ENCODE data around the gene RPN2.

The RPN2 gene

DNA sequence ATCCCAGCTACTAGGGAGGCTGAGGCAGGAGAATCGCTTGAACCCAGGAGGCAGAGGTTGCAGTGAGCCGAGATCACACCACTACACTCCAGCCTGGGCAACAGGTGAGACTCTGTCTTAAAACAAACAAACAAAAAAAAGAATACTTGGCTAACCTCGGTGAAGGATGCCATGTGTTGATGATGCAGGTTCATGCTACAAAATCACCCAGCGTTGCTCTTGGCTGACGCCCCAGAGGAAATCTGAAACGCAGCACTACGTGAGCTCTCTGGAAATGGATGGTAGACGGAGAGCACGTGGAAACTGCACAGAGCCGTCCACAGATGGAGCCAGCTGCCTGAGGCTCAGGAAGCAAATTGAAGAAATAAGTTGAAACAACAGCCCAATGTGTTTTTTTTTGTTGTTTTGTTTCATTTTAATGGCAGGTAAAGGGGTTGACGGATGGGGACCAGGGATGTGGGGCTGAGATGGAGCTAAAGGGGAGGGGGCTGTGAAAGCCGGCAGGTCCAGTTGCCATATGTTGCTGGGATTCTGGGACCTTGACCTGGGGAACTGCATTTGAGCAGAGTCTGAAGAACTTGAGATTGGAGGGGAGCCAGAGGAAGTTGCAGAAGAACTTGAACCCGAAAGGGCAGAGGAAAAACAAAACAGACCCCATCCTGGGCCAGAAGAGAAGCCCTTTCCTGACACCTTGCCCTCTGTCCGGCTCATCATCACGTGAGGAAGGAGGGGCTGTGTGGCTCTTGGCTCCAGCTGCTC lies 97.5 kb downstream of the RPN2 start:
- TF ChIP-seq, protein P1, sequence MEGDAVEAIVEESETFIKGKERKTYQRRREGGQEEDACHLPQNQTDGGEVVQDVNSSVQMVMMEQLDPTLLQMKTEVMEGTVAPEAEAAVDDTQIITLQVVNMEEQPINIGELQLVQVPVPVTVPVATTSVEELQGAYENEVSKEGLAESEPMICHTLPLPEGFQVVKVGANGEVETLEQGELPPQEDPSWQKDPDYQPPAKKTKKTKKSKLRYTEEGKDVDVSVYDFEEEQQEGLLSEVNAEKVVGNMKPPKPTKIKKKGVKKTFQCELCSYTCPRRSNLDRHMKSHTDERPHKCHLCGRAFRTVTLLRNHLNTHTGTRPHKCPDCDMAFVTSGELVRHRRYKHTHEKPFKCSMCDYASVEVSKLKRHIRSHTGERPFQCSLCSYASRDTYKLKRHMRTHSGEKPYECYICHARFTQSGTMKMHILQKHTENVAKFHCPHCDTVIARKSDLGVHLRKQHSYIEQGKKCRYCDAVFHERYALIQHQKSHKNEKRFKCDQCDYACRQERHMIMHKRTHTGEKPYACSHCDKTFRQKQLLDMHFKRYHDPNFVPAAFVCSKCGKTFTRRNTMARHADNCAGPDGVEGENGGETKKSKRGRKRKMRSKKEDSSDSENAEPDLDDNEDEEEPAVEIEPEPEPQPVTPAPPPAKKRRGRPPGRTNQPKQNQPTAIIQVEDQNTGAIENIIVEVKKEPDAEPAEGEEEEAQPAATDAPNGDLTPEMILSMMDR (IDR thresholded peaks at IDR 0.05; ENCODE audit: insufficient read depth, low read depth, low read length, missing control alignments) = peak; percentile 48
- DNase-seq (ENCODE audit: low read depth) = peak; percentile 77
- H3K4me3 ChIP-seq (ENCODE audit: low read length) = no peak overlapping the region

DNA sequence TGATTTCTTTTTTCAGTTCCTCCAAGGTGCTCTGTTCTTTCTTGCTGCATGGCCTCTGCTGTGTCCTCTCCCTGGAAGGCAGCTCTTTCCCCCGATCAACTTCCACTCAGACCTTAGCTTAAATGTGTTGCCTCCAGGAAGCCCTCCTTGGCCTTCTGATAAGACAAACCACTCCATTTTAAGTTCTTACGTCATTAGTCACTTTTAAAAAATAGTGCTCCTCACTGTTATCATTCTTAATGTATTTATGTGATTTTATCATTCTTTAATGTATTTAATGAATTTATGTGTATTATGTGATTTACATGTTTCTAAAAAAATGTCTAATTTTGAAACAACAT lies 98.1 kb downstream of the RPN2 start:
- H3K4me3 ChIP-seq (ENCODE audit: low read length) = no peak overlapping the region
- TF ChIP-seq, protein P1 (IDR thresholded peaks at IDR 0.05; ENCODE audit: insufficient read depth, low read depth, low read length, missing control alignments) = no peak
- no peak for DNase-seq (ENCODE audit: low read depth)

DNA sequence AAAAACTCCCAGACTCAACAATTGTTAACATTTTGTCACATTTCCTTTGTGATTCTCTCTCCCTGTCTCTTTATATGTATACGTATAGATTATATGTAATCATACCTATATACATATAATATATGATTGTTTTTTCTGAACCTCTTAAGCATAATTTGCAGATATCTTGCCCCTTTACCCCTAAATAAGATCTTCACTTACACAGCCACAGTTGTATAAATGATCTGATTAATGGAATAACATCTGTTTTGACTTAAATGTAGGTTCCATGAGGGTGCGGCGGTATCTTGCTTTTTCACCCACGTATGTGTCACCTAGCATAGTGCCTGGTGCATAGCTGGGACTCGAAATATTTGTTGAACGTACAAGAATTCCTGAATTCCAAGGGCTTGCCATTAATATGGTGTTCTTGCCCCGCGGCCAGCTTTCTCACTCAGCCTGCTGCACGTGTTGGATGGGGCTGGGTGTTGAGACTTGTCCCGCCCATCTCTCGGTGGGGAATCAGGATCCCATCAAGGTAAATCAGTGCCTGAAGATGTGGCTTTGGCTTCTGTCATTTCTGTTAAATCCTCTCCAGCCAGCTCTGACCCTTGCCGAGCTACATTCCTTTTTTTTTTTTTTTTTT lies 99.9 kb downstream of the RPN2 start:
- no peak overlapping the region for H3K4me3 ChIP-seq (ENCODE audit: low read length)
- TF ChIP-seq, protein P1 (IDR thresholded peaks at IDR 0.05; ENCODE audit: insufficient read depth, low read depth, low read length, missing control alignments) = no peak
- peak; percentile 68 for DNase-seq (ENCODE audit: low read depth)

DNA sequence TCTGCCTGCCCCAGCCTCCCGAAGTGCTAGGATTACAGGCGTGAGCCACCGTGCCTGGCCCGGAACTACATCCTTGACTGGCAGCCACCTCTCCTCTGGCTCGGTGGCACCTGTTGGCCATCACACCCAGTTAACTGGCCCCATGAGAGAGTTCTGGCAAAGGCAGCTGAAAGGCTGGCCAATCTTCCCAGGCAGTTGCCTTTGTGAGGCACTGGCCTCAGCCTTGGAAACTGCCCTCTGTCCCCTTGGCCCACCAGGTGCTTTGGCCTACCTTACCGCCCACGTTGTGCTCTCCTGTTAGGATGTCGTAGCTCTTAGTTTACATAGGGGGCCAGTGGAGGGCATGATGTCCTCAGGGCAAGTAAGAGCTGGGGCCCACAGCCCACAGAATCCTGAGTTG lies 100.7 kb downstream of the RPN2 start:
- no peak for DNase-seq (ENCODE audit: low read depth)
- no peak overlapping the region for H3K4me3 ChIP-seq (ENCODE audit: low read length)
- TF ChIP-seq, protein P1 (IDR thresholded peaks at IDR 0.05; ENCODE audit: insufficient read depth, low read depth, low read length, missing control alignments) = no peak

DNA sequence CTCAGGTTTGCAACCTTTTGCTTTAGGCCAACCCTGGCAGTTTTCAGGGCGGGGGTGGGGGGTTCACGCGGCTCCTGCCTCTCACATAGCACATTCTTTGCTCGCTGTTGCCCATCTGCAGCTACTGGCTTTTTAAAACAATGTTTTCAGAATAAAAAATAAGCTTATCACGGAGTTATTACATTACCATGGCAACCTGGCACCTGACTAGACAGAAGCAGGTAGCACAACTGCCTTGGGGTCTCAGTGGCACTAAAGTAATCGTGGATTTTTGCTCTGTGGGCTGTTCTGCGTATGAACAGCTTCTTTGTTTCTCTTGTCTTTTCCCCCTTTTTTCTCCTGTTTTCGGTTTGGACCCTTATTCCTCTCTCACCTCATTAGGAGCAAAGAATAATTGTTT lies 101.3 kb downstream of the RPN2 start:
- no peak for DNase-seq (ENCODE audit: low read depth)
- no peak overlapping the region for H3K4me3 ChIP-seq (ENCODE audit: low read length)
- TF ChIP-seq, protein P1 (IDR thresholded peaks at IDR 0.05; ENCODE audit: insufficient read depth, low read depth, low read length, missing control alignments) = no peak

DNA sequence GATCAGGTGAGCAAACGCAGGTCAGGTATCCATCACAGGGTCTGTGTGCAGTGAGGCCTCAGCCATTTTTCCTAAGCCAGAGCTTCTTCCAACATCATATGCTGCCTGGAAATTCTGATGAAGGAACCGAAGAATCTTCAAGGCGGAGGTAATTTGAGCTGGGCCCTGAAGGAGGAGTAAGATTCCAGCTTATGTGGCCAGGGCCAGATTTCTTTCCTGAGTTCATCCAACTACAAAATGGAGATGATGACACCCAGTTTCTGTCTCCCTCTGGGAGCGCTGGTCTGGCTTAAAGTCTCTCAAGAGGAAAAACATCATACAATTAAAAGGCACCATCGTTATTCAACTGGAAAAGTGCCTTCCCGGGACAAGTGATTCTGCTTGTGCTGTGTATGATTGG lies 103.4 kb downstream of the RPN2 start:
- H3K4me3 ChIP-seq (ENCODE audit: low read length) = no peak overlapping the region
- TF ChIP-seq, protein P1 (IDR thresholded peaks at IDR 0.05; ENCODE audit: insufficient read depth, low read depth, low read length, missing control alignments) = peak; percentile 64
- DNase-seq (ENCODE audit: low read depth) = peak; percentile 66
